ENCODE data around the gene DCT.

Gene DCT

DNA sequence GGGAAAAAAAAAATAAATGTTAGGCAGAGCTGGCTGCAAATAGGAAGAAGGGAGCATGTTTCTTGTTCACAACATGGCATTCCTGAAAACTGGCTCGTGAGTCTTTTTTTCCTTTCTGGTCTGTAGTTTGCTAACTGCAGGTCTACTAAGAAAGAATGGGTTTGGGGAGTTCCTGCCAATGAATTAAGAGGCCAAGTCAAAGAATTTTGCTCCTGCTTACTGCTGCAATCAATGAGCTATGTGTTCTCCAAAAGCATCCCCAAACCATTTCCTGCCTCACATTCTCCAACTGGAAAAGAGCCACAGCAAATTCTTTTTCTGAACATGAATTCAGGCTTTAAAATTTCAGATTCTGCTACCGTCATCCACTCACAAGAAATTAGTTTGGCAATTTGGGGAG is 88.6 kb downstream of the DCT start:
- no peak for DNase-seq

DNA sequence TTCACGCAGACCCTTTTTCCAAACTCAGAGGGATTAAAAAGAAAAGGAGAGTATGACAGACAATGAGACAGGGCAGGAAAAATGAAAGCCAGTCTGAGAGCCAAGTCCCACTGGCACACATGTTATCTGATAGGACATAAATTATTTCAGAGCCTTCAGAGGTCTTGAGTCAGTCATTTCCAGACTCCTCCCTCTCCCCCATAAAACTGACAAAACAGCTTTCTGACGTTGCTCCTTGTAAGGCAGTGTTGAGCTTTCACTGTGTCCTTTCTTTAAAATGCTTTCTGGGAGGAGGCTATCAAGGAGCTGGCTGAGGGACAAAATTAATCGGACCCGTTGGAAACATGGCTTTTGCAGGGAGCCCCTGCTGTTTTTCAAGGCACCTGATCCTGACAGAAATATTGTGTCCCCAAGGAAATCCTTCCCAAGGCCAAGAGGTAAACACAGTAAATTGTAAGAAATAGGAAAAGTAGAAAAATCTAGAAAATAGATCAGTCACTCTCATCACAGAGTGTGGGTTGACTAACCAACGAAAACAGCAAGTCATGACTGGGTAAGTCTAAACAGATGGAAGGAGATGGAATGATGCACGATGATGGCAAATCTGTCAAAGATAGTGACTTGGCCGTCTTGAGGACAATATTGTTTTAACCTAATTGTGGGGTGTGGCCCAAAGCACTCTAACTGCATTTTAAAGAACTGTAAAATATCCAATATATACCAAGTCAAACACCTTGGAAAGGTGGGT is 89.7 kb downstream of the DCT start:
- DNase-seq, result no peak

DNA sequence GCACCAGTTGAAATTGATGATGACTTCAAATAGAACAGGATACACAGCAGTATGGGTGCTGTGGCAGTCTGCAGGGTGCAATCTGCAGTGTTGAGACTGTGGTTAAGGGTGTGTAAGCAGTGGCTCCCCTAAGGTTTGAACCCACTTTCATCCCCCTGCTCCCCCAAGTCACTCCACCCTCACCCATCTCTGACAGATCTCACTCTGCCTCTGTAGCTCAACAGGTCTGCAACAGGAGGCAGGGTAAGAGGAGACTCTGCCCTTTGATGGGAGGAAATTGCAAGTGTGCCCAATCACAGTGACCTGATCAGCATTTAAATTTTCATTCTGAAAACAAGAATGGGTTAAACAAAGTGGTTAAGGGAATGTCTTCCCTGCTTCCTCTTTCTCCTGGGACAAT is 92.4 kb downstream of the DCT start:
- DNase-seq, result no peak
